ENCODE data around the gene KCNIP4.

DNA sequence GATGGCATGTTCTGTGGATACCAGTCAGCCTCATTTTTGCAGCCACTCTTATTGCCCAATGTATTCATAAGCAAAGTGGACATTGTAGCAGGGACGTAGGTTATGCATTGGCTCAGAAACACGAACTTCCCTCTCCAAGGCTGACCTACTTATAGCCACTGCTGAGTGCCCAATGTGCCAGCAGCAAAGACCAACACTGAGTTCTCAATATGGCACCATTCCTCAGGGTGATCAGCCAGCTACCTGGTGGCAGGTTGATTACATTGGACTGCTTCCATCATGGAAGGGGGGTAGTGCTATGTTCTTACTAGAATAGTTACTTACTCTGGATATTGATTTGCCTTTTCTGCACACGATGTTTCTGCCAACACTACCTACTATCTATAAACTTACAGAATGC lies 306.9 kb downstream of the KCNIP4 start:
- TF ChIP-seq, protein P1, sequence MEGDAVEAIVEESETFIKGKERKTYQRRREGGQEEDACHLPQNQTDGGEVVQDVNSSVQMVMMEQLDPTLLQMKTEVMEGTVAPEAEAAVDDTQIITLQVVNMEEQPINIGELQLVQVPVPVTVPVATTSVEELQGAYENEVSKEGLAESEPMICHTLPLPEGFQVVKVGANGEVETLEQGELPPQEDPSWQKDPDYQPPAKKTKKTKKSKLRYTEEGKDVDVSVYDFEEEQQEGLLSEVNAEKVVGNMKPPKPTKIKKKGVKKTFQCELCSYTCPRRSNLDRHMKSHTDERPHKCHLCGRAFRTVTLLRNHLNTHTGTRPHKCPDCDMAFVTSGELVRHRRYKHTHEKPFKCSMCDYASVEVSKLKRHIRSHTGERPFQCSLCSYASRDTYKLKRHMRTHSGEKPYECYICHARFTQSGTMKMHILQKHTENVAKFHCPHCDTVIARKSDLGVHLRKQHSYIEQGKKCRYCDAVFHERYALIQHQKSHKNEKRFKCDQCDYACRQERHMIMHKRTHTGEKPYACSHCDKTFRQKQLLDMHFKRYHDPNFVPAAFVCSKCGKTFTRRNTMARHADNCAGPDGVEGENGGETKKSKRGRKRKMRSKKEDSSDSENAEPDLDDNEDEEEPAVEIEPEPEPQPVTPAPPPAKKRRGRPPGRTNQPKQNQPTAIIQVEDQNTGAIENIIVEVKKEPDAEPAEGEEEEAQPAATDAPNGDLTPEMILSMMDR (IDR thresholded peaks at IDR 0.05; ENCODE audit: poor library complexity): no peak
- TF ChIP-seq EZH2 (IDR thresholded peaks at IDR 0.05; ENCODE audit: borderline replicate concordance) (no peak), EZH2phosphoT487 (IDR thresholded peaks at IDR 0.05; ENCODE audit: low read depth, severe bottlenecking, unreplicated experiment) (no peak)

Measured in hepatocyte (in vitro differentiated cells).